IPS-20b (cell line): Measurements from ENCODE around the gene FARS2.

Source experiments
- H3K27ac ChIP-seq: one replicate; pipeline ENCODE4 v1.5.1; 2013; ENCODE audit warnings: low read length
- H3K27me3 ChIP-seq: 2 replicates; pipeline ENCODE4 v1.6.1; 2013; ENCODE audit warnings: mild to moderate bottlenecking, low read length, inconsistent platforms; ENCODE audit not compliant: insufficient read depth
- H3K36me3 ChIP-seq: 2 replicates; pipeline ENCODE4 v1.6.1; 2013; ENCODE audit warnings: low read depth, mild to moderate bottlenecking, inconsistent platforms, low read length, moderate library complexity; ENCODE audit not compliant: insufficient read depth
- H3K4me1 ChIP-seq: 2 replicates; pipeline ENCODE4 v1.6.1; 2013; ENCODE audit warnings: mild to moderate bottlenecking, control low read depth, inconsistent platforms, low read length, moderate library complexity; ENCODE audit not compliant: insufficient read depth
- H3K4me3 ChIP-seq: 2 replicates; pipeline ENCODE4 v1.5.1; 2013; ENCODE audit warnings: mild to moderate bottlenecking, low read length, inconsistent platforms
- H3K9ac ChIP-seq: 2 replicates; pipeline ENCODE4 v1.6.1; 2013; ENCODE audit warnings: low read depth, mild to moderate bottlenecking, inconsistent platforms, low read length, moderate library complexity
- H3K9me3 ChIP-seq: 2 replicates; pipeline ENCODE4 v1.6.1; 2013; ENCODE audit warnings: mild to moderate bottlenecking, low read depth, low read length, inconsistent platforms; ENCODE audit not compliant: insufficient read depth

The FARS2 gene

GRCh38 chr6:5580736-5581581 lies 319.6 kb downstream of the FARS2 start:
- peaks cover 3% of the 10 kb centered on the region for H3K9me3 ChIP-seq
- no peak overlapping the region for H3K4me3 ChIP-seq
- no peaks in the 10 kb centered on the region for H3K27me3 ChIP-seq
- H3K27ac ChIP-seq, result no peak overlapping the region
- H3K4me1 ChIP-seq, result no peaks in the 10 kb centered on the region
- H3K36me3 ChIP-seq, result no peaks in the 10 kb centered on the region
- H3K9ac ChIP-seq, result no peak overlapping the region

DNA sequence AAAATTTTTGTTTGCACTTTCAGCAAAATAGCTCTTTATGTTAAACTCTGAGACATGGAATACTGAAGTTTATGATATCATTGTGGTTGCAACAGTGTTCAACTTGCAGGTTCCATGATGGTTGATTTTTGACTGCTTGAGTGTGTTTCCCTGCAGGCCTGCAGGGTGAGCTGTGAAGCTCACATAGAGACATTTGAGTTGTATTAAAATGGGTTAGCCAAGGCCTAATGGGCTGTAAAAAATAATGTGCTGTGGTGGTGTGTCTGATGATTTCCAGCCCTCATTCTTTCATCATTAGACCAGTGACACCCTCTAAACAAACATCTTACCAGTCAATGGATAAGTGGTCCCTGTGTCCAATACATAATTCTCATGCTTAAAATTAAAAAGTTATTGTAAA lies 321.4 kb downstream of the FARS2 start:
- Histone ChIP-seq H3K9me3 (peaks cover 6% of the 10 kb centered on the region), H3K4me3 (no peak overlapping the region), H3K27ac (no peak overlapping the region), H3K36me3 (no peaks in the 10 kb centered on the region), H3K27me3 (no peaks in the 10 kb centered on the region), H3K4me1 (no peaks in the 10 kb centered on the region), H3K9ac (no peak overlapping the region)

DNA sequence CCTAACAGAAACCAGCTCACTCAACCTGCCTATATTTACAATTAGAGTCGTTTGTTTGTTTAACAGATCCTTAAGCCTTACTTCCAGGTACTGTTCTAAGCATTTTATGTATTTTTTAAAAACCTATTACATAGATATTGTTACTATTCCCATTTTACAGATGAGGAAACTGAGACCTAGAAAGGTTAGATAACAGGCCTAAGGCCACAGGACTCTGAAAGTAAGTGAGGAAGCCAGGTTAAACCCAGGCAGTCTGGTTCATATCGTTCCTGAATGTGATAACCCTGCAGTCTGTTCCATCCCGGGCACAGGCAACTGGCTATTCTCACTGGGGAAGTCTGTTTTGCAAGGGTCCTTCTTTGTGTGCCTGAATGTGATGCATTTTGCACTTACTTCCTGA lies 322.2 kb downstream of the FARS2 start:
- H3K9me3 ChIP-seq, result peaks cover 6% of the 10 kb centered on the region
- H3K4me1 ChIP-seq, result no peaks in the 10 kb centered on the region
- no peak overlapping the region for H3K4me3 ChIP-seq
- no peaks in the 10 kb centered on the region for H3K36me3 ChIP-seq
- H3K27me3 ChIP-seq, result no peaks in the 10 kb centered on the region
- H3K9ac ChIP-seq, result no peak overlapping the region
- H3K27ac ChIP-seq, result no peak overlapping the region

GRCh38 chr6:5584078-5584482 lies 322.8 kb downstream of the FARS2 start:
- no peaks in the 10 kb centered on the region for H3K36me3 ChIP-seq
- no peaks in the 10 kb centered on the region for H3K4me1 ChIP-seq
- H3K4me3 ChIP-seq, result no peak overlapping the region
- H3K27ac ChIP-seq, result no peak overlapping the region
- H3K9ac ChIP-seq, result no peak overlapping the region
- H3K9me3 ChIP-seq, result peaks cover 6% of the 10 kb centered on the region
- no peaks in the 10 kb centered on the region for H3K27me3 ChIP-seq

GRCh38 chr6:5587648-5588047 lies 326.3 kb downstream of the FARS2 start:
- Histone ChIP-seq H3K27me3 (no peaks in the 10 kb centered on the region), H3K4me3 (no peak overlapping the region), H3K9ac (no peak overlapping the region), H3K27ac (no peak overlapping the region), H3K4me1 (no peaks in the 10 kb centered on the region), H3K36me3 (no peaks in the 10 kb centered on the region), H3K9me3 (peaks cover 6% of the 10 kb centered on the region)

GRCh38 chr6:5589422-5590141 lies 328.3 kb downstream of the FARS2 start:
- Histone ChIP-seq H3K36me3 (no peaks in the 10 kb centered on the region), H3K4me3 (no peak overlapping the region), H3K27ac (no peak overlapping the region), H3K4me1 (no peaks in the 10 kb centered on the region), H3K9me3 (peaks cover 6% of the 10 kb centered on the region), H3K9ac (no peak overlapping the region), H3K27me3 (no peaks in the 10 kb centered on the region)

- Histone ChIP-seq H3K36me3 (no peaks in the 10 kb centered on the region), H3K9ac (no peak overlapping the region), H3K4me1 (no peaks in the 10 kb centered on the region), H3K27me3 (no peaks in the 10 kb centered on the region), H3K4me3 (no peak overlapping the region), H3K9me3 (peaks cover 6% of the 10 kb centered on the region), H3K27ac (no peak overlapping the region)
These were observed 328.9 kb downstream of the FARS2 start for GRCh38 chr6:5590187-5590586.

DNA sequence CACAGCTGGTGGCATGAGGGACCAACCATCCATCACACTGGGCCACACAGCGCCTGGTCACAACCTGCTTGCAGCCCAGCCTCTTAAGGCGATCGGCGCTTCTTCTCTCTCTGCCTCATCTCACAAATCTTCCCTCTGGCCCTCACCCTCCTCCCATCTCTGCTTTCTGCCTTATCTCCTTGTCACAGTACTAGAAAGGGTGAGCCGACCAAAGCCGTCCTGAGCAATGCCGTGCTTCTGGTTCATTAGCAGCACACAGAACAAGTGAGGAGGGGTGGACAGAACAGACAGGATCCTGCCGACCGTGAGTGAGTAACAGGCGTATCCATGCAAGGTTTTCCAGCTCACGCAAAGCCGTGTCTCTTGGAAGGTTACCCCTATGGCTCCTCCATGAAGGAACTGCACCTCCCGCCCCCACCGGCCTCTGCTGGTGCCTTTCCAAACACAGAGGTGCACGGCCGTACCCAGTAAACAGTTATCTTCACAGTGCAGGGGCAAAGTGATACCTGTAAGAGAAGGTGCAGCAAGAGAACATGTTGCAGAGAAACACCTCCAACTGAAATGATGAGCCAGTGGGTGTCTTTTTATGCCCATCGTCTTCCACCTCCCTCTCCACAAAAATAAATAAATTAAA lies 331.7 kb downstream of the FARS2 start:
- H3K4me1 ChIP-seq, result no peaks in the 10 kb centered on the region
- no peak overlapping the region for H3K9ac ChIP-seq
- no peaks in the 10 kb centered on the region for H3K36me3 ChIP-seq
- H3K27me3 ChIP-seq, result no peaks in the 10 kb centered on the region
- H3K9me3 ChIP-seq, result no peaks in the 10 kb centered on the region
- H3K4me3 ChIP-seq, result no peak overlapping the region
- no peak overlapping the region for H3K27ac ChIP-seq

DNA sequence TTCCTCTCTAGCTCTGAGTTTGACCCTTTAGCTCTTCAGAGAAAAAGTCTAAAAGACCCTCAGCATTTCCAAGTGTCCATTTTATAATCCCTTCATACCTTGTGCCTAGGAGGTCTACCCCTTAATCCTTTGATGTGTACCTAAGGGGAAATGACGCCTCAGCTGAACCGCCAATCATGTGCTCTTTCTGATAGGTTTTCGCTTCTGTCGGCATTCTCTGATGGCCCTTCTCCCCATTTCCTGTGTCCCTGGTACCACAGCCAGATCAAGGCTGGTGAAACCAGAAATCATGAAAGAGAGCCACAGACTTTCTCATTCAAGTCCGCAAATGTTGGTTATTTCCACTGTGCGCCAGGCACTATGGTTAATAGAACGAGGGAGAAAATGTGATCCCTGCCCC lies 333.9 kb downstream of the FARS2 start:
- H3K9ac ChIP-seq, result no peak overlapping the region
- no peaks in the 10 kb centered on the region for H3K9me3 ChIP-seq
- H3K27ac ChIP-seq, result no peak overlapping the region
- no peaks in the 10 kb centered on the region for H3K4me1 ChIP-seq
- no peaks in the 10 kb centered on the region for H3K36me3 ChIP-seq
- no peaks in the 10 kb centered on the region for H3K27me3 ChIP-seq
- no peak overlapping the region for H3K4me3 ChIP-seq

DNA sequence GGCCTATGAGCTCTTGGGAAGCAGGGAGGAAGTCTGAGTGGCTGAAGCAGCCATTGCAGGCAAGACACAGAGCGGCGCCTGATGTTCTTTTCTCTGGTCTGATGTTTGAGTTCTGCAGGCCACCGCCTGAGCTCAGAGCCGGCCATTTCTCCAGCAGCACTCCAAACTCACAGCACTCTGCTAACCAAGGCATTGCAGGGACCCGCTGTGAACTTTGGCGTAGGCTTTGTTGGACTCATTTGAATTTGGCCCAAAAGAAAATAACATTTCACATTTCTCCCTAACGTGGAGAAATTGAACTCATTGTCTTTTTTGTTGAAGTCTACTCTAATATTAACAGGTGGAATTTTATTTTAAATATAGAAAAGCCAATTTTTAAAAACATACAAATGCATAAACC lies 336.1 kb downstream of the FARS2 start:
- Histone ChIP-seq H3K27ac (no peak overlapping the region), H3K27me3 (no peaks in the 10 kb centered on the region), H3K9me3 (no peaks in the 10 kb centered on the region), H3K4me1 (no peaks in the 10 kb centered on the region), H3K4me3 (no peak overlapping the region), H3K36me3 (no peaks in the 10 kb centered on the region), H3K9ac (no peak overlapping the region)

DNA sequence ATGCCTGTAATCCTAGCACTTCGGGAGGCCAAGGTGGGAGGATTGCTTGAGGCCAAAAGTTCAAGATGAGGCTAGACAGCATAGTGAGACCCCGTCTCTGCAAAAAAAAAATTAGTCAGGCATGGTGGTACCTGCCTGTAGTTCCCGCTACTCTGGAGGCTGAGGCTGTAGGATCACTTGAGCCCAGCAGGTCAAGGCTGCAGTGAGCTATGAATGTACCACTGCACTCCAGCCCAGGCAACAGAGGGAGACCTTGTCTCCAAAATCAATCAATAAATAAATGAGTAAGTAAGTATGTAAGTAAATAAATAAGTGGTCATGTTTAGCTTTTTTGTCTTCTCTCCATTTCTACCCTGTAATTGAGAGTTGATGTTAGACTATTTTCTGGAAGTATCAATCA lies 336.8 kb downstream of the FARS2 start:
- Histone ChIP-seq H3K4me1 (no peaks in the 10 kb centered on the region), H3K9me3 (no peaks in the 10 kb centered on the region), H3K36me3 (no peaks in the 10 kb centered on the region), H3K9ac (no peak overlapping the region), H3K27me3 (no peaks in the 10 kb centered on the region), H3K27ac (no peak overlapping the region), H3K4me3 (no peak overlapping the region)

- no peaks in the 10 kb centered on the region for H3K36me3 ChIP-seq
- no peak overlapping the region for H3K27ac ChIP-seq
- no peaks in the 10 kb centered on the region for H3K4me1 ChIP-seq
- no peaks in the 10 kb centered on the region for H3K27me3 ChIP-seq
- no peaks in the 10 kb centered on the region for H3K9me3 ChIP-seq
- H3K4me3 ChIP-seq, result no peak overlapping the region
- no peak overlapping the region for H3K9ac ChIP-seq
These were observed 337.8 kb downstream of the FARS2 start for GRCh38 chr6:5599127-5599526.
